ENCODE measurements around the gene POU3F1.

DNA sequence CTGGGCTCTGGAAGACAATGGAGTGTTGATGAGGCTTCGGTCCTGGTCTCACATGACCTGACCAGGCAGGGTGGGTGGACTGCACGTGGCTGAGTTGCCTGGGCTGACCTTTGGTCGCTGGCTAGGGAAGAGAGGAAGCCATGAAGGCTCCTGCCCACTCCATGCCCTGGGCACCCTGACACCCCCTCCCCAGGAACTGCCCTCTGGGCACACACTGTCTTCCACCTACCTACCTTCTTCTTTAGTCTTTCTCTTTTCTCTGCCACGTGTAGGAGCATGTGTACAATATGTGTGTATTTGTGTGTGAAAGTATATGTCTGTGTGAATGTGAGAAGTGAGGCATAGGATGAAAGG lies 15.1 kb downstream of the POU3F1 start:
- TF ChIP-seq, protein P1, sequence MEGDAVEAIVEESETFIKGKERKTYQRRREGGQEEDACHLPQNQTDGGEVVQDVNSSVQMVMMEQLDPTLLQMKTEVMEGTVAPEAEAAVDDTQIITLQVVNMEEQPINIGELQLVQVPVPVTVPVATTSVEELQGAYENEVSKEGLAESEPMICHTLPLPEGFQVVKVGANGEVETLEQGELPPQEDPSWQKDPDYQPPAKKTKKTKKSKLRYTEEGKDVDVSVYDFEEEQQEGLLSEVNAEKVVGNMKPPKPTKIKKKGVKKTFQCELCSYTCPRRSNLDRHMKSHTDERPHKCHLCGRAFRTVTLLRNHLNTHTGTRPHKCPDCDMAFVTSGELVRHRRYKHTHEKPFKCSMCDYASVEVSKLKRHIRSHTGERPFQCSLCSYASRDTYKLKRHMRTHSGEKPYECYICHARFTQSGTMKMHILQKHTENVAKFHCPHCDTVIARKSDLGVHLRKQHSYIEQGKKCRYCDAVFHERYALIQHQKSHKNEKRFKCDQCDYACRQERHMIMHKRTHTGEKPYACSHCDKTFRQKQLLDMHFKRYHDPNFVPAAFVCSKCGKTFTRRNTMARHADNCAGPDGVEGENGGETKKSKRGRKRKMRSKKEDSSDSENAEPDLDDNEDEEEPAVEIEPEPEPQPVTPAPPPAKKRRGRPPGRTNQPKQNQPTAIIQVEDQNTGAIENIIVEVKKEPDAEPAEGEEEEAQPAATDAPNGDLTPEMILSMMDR (IDR thresholded peaks at IDR 0.05; ENCODE audit: low read depth, low read length, poor library complexity, severe bottlenecking), result no peak
- no peak for TF ChIP-seq EZH2phosphoT487 (IDR thresholded peaks at IDR 0.05; ENCODE audit: borderline replicate concordance, low read length)
